ENCODE data around the gene GRIP1.

DNA sequence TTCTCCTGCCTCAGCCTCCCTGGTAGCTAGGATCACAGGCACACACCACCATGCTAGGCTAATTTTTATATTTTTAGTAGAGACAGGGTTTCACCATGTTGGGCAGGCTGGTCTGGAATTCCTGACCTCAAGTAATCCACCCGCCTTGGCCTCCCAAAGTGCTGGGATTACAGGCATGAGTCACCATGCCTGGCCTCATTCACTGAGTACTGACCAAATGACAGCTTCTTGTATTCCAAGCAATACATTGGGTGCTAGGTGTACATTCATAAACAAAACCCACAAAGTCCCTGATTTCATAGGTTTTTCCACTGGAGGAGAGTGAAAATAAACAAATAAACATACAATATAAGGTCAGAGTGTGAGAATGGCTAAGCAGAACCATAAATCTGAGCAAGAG, 240.3 kb downstream of the GRIP1 start:
- TF ChIP-seq POLR2AphosphoS5 (IDR thresholded peaks at IDR 0.05; ENCODE audit: low read depth, low read length) (no peak), POLR2A (IDR thresholded peaks at IDR 0.05; ENCODE audit: low read depth, low read length) (no peak)
